Measurements from ENCODE around the gene CENPH. TPM values are rescaled to one million over a fixed set of nuclear protein-coding genes. Genes with fewer than 3 reads are reported as not detected.
"Not testable (repeated sequence)": the region's sequence is repeated elsewhere in the genome, so short reads cannot be mapped to it uniquely, and the experiment has no call there.

CENPH gene
- polyA plus RNA-seq, 1 donor: 9.6 TPM

DNA sequence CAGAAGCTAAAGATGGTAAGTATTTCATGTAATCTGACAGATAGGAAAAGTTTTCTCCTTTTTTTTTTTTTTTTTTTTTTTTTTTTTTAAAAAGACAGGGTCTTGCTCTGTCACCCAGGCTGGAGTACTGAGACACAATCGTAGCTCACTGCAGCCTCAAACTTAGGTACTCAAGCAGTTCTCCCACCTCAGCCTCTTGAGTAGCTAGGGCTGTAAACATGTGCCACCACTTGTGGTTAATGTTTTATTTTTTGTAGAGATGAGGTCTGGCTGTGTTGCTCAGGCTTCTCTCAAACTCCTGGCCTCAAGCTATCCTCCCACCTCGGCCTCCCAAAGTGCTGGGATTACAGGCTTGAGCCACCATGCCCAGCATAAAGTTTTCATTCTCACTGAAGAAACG is 63.1 kb downstream of the CENPH start:
- DNase-seq: no peak

DNA sequence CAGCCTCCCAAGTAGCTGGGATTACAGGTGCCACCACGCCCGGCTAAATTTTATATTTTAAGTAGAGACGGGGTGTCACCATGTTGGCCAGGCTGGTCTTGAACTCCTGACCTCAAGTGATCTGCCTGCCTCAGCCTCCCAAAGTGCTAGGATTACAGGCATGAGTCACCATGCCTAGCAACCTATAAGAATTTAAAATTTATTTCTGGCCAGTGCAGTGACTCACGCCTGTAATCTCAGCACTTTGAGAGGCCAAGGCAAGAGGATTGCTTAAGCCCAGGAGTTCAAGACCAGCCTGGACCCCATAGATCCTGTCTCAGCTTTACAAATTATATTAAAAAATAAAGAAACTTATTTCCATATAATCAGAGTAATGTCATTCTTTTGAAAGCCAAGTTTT is 66.6 kb downstream of the CENPH start:
- DNase-seq: not testable (repeated sequence)

GRCh38 chr5:69257577-69257976 is 68.2 kb downstream of the CENPH start:
- no peak for DNase-seq

Other genes starting within 250 kb of the CENPH start
- gene SLC30A5, start 95.6 kb upstream of the CENPH start, polyA plus RNA-seq (ENCODE audit: insufficient read length): 30.0 TPM
- 25.9 TPM for gene CCNB1, start 22.4 kb upstream of the CENPH start, polyA plus RNA-seq (ENCODE audit: insufficient read length)
- gene CDK7, start 45.3 kb downstream of the CENPH start, polyA plus RNA-seq (ENCODE audit: insufficient read length): 22.7 TPM
- gene CCDC125, start 143.2 kb downstream of the CENPH start, polyA plus RNA-seq (ENCODE audit: insufficient read length): 2.5 TPM
- 30.8 TPM for gene AK6, start 179.9 kb downstream of the CENPH start, polyA plus RNA-seq (ENCODE audit: insufficient read length)
- 31.2 TPM for gene TAF9, start 179.9 kb downstream of the CENPH start, polyA plus RNA-seq (ENCODE audit: insufficient read length)
- gene RAD17, start 180.2 kb downstream of the CENPH start, polyA plus RNA-seq (ENCODE audit: insufficient read length): 22.9 TPM
- gene MARVELD2, start 225.5 kb downstream of the CENPH start, polyA plus RNA-seq (ENCODE audit: insufficient read length): 0.25 TPM